Stimulated activated CD4-positive, alpha-beta T cell treated with anti-CD3 and anti-CD28 coated beads, Interleukin-12 subunit alpha, Interleukin-12 subunit beta, amount 100 ng/mL, for 48 hours (primary cell): Measurements from ENCODE around the gene SORD.

Experiments
- DNase-seq, 3 donors: peaks; one replicate each; pipeline ENCODE4 v3.0.0-alpha.2; 2020; ENCODE audit warnings: low read depth in 2 of 3, low spot score in 1 of 3

Gene SORD

GRCh38 chr15:45114751-45115085 is 91.7 kb downstream of the SORD start:
- no peak for DNase-seq

GRCh38 chr15:45115312-45115820 is 92.4 kb downstream of the SORD start:
- no peak for DNase-seq

GRCh38 chr15:45116006-45116481 is 93.0 kb downstream of the SORD start:
- no peak for DNase-seq

- DNase-seq: no peak
Observed at GRCh38 chr15:45116482-45117307, 93.7 kb downstream of the SORD start.

GRCh38 chr15:45117308-45118130 is 94.5 kb downstream of the SORD start:
- DNase-seq: no peak

GRCh38 chr15:45118131-45118588 is 95.2 kb downstream of the SORD start:
- DNase-seq: peak; percentile 77 to 84 (median 80)

- DNase-seq: no peak
Observed at GRCh38 chr15:45118996-45119395, 96.0 kb downstream of the SORD start.

GRCh38 chr15:45120081-45120972 is 97.3 kb downstream of the SORD start:
- DNase-seq: no peak

GRCh38 chr15:45121020-45121419 is 98.0 kb downstream of the SORD start:
- no peak for DNase-seq

- DNase-seq: no peak
Observed at GRCh38 chr15:45121706-45122417, 98.9 kb downstream of the SORD start.

- no peak for DNase-seq
Observed at GRCh38 chr15:45122719-45123118, 99.7 kb downstream of the SORD start.

- no peak for DNase-seq
Observed at GRCh38 chr15:45123397-45123796, 100.4 kb downstream of the SORD start.

GRCh38 chr15:45126535-45127158 is 103.7 kb downstream of the SORD start:
- DNase-seq: peak in 1 of 3 donors; percentile 36
